ENCODE results near the gene KIF6.

Gene KIF6

DNA sequence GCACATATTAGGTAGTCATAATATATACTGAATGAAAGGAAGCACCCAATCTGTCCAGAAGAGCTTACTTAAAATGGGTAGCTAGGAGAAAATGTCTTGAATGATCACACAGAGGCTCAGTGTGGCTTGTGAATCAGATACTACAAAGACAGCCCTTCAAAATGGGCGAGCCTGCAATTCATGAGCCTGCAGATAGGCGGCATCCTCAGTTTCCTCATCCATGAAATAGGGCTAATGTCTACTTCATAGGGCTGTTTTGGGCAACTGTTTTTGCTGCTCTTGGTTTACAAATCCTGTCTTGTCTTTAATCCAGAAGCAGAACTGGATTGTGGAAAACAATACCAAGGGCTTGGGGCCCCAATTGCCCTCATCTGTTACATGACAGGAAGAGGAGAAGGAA, 273.4 kb downstream of the KIF6 start:
- DNase-seq (ENCODE audit: low read depth in 2 of 2), result no peak

DNA sequence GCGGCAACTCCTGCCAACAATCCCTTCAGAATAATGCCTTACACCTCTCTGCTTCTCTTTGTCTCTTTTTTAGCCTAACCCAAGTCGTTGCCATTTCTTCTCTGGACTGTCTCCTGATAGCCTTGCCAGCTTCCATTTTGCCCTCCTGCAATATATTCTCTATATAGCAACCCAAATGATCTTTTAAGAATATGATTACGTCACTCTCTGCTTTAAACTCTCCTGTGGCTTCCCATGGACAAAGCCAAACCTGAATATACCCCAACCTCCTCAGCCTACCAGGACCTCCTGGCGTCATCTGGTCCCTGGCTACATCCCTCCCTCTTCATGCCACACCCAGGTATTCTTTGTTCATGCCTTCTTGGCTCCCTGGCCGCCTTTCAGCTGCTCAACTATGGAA, 276.2 kb downstream of the KIF6 start:
- DNase-seq (ENCODE audit: low read depth in 2 of 2), result no peak

DNA sequence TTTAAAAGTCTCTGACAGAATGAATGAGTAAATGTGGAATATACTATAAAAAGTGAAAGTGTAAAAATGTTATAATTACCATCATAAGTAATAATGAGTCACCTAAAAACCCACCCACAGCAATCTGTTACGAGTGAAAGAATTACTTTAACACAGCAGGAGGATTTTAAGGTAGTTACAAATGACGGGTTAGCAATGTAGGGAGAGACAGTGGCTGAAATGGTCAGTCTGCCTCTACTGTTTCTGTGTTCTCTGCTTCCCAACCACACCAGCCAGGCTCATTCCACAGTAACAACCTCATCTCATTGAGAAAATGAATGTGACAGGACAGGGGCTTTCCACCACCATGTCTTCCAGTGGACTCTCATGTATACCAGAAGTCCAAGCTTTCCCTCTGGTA, 278.3 kb downstream of the KIF6 start:
- DNase-seq (ENCODE audit: low read depth in 2 of 2), result no peak

DNA sequence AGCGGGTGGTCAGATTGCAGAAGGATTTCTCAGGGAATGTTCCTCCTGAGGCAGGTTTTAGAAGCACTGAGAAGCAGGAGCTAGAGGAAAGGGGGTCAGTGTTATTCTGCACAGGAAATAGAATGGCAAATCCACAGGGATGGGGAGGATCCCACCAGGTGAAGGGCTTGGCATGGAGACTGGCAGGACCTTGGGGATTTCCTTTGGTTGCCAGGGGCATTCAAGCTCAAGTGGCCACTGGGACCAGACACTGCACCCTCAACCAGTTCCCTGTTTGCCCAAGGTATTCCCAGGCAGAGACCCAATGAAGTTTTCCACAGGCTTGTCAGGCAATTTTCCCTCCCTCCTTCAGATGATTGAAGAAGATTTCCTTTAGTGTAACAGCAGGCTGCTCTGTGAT, 279.5 kb downstream of the KIF6 start:
- DNase-seq (ENCODE audit: low read depth in 2 of 2), result no peak

DNA sequence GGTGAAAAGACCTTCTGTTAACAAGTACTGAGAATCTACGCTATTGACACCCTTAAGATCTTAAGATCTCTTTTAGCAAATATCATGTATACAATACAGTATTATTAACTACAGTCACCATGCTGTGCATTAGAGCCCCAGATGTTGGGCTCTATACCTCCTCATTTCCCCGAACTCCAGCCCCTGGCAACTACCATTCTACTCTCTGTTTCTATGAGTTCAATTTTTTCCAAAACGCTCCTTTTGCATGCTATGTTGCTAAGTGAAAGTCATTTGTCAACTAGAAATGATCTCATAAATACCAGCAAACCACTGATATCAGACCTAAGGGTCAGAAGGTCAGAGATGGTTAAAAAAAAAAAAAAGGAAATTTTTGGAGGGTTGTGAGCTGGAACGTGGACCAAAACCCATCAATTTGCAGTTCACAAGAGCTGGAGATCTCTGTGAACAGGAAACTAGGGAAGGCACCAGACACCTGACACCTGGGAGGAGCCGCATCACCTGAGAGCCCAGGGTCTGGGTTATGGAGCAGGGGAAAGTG, 280.7 kb downstream of the KIF6 start:
- DNase-seq (ENCODE audit: low read depth in 2 of 2), result no peak

DNA sequence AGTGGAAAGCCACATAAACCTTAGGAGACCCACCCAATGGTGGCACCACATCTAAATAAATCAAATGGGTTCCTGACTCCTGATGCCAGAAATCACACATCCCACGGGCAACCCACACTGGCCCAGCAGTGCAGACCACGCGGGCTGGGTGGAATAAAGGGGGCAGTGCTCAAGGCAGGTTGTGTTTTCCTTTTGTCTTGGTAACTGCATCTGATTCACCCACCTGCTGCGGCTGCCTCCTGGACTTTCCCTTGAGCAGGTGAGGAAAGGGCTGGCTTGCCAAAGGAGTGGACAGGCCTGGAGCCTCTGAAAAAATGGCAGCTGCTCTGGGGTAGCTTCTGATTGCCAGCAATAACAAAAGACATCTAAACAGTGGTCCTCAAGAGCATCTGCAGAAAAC, 283.2 kb downstream of the KIF6 start:
- DNase-seq (ENCODE audit: low read depth in 2 of 2), result no peak

DNA sequence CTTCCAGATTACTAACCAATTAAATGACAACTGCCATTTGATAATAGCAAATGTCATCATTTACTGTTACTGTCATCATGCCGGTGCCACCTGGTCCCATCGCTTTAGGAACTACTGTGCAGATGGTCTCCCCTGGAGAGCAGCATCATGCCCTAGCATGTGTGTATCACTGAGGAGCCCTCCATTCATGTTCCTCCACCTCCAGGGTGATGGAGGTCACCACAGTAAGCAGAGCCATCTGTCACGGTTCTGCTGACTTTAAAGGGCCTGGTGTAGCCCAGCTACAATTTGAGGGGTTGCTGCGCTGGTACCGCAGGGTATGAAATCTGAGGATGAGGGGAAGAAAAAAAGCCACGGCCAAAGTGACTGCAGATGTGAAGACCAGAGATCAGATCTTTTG, 283.9 kb downstream of the KIF6 start:
- no peak for DNase-seq (ENCODE audit: low read depth in 2 of 2)

DNA sequence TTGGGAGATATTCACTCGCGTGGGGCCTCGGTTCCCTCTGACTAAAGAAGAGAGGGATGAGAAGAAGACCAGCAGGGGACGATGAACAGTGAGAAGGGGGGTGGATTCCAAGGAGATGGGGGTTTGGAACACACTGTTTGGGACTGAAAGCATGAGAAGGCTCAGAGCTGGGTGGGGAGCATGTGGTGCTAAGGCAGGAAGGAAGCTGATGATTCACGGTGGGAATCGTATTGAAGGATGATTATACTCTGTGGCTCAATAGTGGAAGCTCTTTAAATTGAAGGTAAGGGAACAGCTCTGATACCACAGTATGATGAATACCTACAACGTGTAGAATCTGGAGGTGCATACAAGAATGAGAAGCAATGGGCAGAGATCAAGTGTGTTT, 285.2 kb downstream of the KIF6 start:
- DNase-seq (ENCODE audit: low read depth in 2 of 2), result no peak

DNA sequence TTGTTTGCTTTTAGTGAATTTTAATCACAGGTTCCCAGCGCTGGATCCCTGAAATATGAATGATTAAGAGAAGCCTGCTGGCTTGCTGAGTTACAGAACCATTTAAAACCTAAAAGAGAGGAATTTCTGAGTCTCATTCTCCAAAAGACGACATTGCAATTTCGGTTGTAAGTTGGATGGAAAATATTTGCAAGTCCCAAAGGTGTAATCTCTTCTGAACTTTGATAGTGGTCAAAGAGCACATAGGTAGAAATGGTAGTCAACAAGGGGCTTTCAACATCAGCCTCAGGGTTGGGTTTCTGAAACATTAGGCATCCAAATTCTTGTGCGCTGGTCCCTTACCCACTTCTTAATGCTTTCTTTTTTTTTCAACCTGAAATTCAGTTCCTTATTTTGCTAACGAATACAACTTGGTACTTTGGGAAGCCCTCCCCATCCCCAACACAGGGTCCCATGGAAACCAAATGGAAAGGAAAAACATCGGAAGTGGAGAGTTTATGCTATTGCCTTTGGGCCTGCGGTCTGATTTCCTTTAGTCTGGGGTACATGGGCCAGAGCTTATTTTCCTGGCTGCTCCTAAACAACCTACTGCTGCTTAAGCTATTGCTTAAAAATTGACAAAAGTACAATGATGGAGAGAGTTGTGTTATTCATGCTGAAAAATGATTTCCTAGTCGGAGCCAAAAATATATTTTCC, 285.7 kb downstream of the KIF6 start:
- no peak for DNase-seq (ENCODE audit: low read depth in 2 of 2)

- DNase-seq (ENCODE audit: low read depth in 2 of 2), result no peak
These were observed 291.6 kb downstream of the KIF6 start for GRCh38 chr6:39433630-39434029.

GRCh38 chr6:39432330-39433025, 292.7 kb downstream of the KIF6 start:
- no peak for DNase-seq (ENCODE audit: low read depth in 2 of 2)

- DNase-seq (ENCODE audit: low read depth in 2 of 2), result peak in 1 of 2 donors; percentile 9
These were observed 294.2 kb downstream of the KIF6 start for GRCh38 chr6:39430871-39431523.

GRCh38 chr6:39430446-39430845, 294.8 kb downstream of the KIF6 start:
- DNase-seq (ENCODE audit: low read depth in 2 of 2), result no peak

DNA sequence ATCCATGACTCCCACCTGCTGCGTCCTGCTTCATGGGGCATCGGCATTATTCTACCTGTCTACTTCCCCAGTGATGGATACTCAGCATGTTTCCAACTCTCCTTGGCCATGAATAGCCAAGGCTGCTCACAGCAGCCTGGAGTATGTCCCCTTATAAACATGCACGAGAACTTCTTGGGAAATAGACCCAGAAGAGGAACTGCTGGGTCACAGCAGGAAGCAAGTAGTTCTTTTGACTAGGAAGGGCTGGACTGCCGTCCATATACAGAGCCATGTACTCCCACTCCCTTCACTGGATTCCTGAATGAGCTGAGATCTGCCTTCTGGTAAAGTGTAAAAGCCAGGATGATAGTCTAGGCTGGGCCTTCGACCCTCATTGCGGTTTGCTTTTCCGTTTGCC, 296.4 kb downstream of the KIF6 start:
- DNase-seq (ENCODE audit: low read depth in 2 of 2), result no peak

DNA sequence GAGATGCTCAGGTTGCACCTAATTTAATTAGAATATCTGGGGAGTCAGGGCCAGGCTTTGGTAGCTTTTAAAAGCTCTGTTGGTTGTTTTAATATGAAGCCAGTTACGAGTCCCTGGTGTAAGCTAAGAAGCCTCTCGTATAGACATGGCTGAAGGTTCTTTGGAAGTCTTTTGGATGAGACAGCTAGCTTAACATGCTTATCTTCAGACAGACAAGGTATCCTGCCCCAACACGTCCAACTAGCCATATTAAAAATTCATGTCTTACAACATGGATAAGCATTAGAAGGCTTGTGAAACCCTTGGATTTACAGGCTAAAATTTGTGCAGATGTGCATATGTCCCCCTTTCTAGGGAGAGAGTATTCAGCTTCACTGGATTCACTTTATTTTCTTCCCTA, 297.1 kb downstream of the KIF6 start:
- no peak for DNase-seq (ENCODE audit: low read depth in 2 of 2)

DNA sequence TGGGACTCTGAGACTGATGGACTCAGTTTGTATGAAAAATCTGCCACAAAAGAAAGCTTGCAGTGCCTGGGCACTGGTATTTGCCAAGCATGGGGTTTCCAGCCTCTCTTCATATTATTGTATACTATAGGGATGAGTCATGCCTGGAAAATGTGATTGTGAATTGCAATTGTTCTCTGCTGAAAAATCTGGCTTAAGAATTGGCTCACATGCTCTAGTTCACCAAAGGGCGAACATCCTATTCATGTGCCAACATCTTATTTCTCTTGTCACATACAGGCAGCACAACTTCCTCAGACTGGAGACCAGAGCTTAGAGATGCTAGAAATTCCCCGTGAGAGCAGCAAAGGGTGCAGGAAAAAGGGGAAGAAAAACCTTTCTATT, 299.1 kb downstream of the KIF6 start:
- DNase-seq (ENCODE audit: low read depth in 2 of 2), result no peak

DNA sequence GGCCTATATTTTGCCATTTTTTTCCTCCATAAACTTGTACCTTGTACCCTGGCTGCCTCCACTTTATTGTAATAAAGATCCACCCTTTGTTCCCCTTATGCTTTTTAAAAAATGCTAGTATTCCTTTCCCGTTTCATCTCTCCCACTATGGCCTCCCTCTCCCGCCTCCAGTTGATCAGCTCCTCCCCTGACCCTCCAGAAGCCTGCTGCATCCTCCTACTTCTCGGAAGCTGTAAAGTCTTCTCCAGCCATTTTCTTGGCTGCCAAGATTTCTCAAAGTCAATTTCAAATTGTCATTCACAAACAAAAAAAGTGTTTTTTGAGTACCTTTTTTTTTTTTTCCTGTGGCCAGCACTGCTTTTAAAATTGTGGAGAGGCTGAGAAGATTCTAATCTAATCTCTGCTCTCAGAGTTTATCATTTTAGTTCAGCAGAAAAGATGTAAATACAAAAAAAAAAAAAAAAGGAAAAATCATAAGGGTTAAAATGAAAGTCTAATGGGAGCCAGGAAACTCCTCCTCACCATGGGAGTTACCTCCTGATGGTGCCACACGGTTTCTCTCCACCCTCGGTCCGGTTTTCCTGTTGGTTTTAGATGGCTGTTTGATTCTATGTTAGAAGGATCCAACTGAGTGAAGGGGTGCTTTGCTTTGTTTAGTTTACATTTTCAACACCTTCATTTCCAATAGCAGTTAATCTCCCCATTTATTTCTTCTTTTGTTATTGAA, 299.7 kb downstream of the KIF6 start:
- DNase-seq (ENCODE audit: low read depth in 2 of 2), result no peak

DNA sequence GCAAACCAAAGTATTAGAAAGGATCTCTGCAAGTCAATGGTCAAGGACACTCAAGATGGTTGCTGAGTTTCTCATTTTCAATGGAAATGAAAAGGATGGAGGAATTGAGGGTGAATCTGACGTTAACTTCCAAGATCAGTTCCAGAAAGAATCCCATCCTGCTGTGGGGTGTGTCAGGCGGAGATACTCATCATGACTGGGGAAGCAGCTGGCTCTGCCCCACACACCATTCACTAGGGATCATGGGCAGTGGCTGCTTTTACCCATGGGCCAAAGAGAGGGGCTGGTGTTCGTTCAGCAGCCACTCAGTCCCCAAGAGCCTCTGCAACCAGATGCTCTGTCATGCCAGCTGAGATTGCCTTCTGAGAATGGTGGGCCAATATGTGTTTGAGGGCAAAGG, 300.4 kb downstream of the KIF6 start:
- no peak for DNase-seq (ENCODE audit: low read depth in 2 of 2)

DNA sequence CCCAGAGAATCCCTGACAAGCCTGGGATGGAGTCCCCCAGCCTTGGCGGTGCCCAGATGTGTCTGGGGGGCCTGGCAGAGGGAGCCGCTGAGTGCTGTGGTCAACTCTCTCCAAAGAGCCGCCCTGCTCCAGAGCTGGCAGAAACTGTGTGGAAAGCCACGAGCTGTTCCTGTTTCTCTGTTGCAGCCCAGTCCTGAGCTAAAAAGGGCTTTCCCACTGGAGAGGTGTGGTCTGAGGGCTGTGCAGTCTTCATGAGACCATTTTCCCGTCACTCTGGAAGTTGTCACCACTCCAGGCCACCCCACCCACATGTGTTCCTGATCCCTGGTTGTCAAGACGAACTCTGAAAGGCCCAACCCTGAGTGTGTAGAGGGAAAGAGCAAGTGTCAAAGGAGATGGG, 303.0 kb downstream of the KIF6 start:
- no peak for DNase-seq (ENCODE audit: low read depth in 2 of 2)

DNA sequence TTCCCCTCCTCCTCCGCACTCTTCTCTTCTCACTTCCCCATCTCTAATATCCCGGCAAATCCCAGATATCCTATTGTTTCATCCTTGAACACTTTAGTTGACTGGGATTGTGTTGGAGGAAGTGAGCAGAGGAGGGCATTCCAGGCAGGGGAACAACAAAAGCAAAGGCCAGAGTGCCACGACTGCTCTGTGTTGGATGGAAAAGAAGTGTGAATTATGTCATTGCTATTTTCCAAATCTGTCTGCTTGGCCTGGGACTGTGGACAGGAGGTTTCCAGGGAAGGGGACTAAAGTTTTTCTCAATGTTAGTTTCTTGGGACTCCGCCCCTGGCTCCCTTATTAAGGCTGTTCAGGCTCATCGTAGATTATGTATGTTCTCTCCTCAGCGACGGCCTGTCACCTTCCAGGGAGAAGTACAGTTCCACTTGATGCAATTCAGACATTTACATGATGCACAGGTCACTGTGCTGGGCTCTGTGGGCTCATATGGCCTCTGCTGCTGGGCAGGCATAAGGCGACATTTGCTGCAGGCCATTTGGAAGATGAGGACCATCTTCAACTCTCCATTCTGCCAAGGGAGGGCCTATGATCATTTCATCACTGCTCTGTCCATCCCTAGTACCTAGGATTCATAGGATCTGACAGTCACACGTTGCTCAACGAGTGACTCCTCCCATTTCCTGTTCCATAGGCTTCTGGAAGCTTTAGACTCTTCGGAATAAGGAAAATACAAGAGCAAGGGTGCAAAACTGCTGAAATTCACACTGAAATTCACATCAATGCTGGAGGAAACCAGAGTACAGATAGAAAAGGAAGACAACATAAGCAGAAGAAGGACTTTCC, 303.6 kb downstream of the KIF6 start:
- DNase-seq (ENCODE audit: low read depth in 2 of 2), result no peak
